ENCODE results near the gene SEMA6D.

GRCh38 chr15:47742742-47743141 lies 25.4 kb downstream of the SEMA6D start:
- no peak for TF ChIP-seq CTCF (conservative IDR thresholded peaks at IDR 0.05 in 1 of 2, IDR thresholded peaks at IDR 0.05 in 1 of 2; ENCODE audit: extremely low read depth in 1 of 2, insufficient read depth in 1 of 2, low read depth in 1 of 2, low read length in 2 of 2)
- TF ChIP-seq EZH2 (IDR thresholded peaks at IDR 0.05; ENCODE audit: borderline replicate concordance, low read length), result no peak
